CD4-positive, alpha-beta T cell treated with Interleukin-1 beta for 1 hour (primary cell): ENCODE measurements around the gene DUXB.

Experiments
- DNase-seq, 2 donors: peaks; one replicate each; pipeline ENCODE4 v3.0.0-alpha.2; 2020 to 2022

DUXB gene

GRCh38 chr16:75658175-75658574 lies 43.1 kb downstream of the DUXB start:
- DNase-seq = no peak

GRCh38 chr16:75653922-75654321 lies 47.3 kb downstream of the DUXB start:
- no peak for DNase-seq

- peak; percentile 85 to 87 for DNase-seq
These were observed 52.8 kb downstream of the DUXB start for GRCh38 chr16:75648265-75649076.

- peak; percentile 95 to 96 for DNase-seq
These were observed 53.6 kb downstream of the DUXB start, which contains the start of the genes KARS1 and TERF2IP for GRCh38 chr16:75647492-75648264. KARS1 (minus strand) TSS chr16:75647665; CDS start chr16:75647639, 26 bp downstream. TERF2IP (plus strand) TSS chr16:75647773; CDS start chr16:75647883, 110 bp downstream.

- DNase-seq = no peak
These were observed 54.2 kb downstream of the DUXB start for GRCh38 chr16:75647112-75647491.

- DNase-seq = peak in 1 of 2 donors; percentile 48
These were observed 56.8 kb downstream of the DUXB start for GRCh38 chr16:75644240-75645012.
